GM23338 (cell line): ENCODE data around the gene NUTM2D.
"Not testable (repeated sequence)": the region's sequence is repeated elsewhere in the genome, so short reads cannot be mapped to it uniquely, and the experiment has no call there.

Experiments
- CREB1 ChIP-seq: fragments of 250-450 bp; sonication (Bioruptor Pico); IDR thresholded peaks from 2 replicates; pipeline ENCODE4 v1.5.0; 2020; ENCODE audit warnings: low read depth, mild to moderate bottlenecking, moderate library complexity
- EZH2 ChIP-seq: fragments of 200-600 bp; sonication (generic); IDR thresholded peaks from one replicate; pipeline ENCODE4 v1.8.0; 2017; ENCODE audit warnings: antibody characterized with exemption, mild to moderate bottlenecking, low read depth; ENCODE audit not compliant: unreplicated experiment
- EZH2phosphoT487 ChIP-seq: fragments of 200-600 bp; sonication (generic); IDR thresholded peaks from one replicate; pipeline ENCODE4 v1.8.1; 2018; ENCODE audit warnings: antibody characterized with exemption; ENCODE audit not compliant: unreplicated experiment
- POLR2AphosphoS5 ChIP-seq: IDR thresholded peaks from 2 replicates; pipeline ENCODE4 v1.6.1; 2016; ENCODE audit warnings: antibody characterized with exemption, low read depth
- STAT1 ChIP-seq: IDR thresholded peaks from one replicate; pipeline ENCODE4 v1.6.1; 2016; ENCODE audit warnings: antibody characterized with exemption; ENCODE audit not compliant: unreplicated experiment
- ZNF331 ChIP-seq: fragments of 250-450 bp; sonication (Bioruptor Pico); IDR thresholded peaks from 2 replicates; pipeline ENCODE4 v1.5.0; 2020; ENCODE audit warnings: low read depth, mild to moderate bottlenecking, moderate library complexity
- TF ChIP-seq, protein P1 (sequence below), 2 experiments: fragments of 200-600 bp in 1 of 2; sonication (generic) in 1 of 2; conservative IDR thresholded peaks; 2 replicates each; pipeline versions ENCODE4 v1.5.1 to v1.6.1; 2016 to 2017; ENCODE audit warnings: antibody characterized with exemption in 2 of 2, low read depth in 2 of 2, mild to moderate bottlenecking in 2 of 2, moderate library complexity in 1 of 2

- TF ChIP-seq, protein P1, sequence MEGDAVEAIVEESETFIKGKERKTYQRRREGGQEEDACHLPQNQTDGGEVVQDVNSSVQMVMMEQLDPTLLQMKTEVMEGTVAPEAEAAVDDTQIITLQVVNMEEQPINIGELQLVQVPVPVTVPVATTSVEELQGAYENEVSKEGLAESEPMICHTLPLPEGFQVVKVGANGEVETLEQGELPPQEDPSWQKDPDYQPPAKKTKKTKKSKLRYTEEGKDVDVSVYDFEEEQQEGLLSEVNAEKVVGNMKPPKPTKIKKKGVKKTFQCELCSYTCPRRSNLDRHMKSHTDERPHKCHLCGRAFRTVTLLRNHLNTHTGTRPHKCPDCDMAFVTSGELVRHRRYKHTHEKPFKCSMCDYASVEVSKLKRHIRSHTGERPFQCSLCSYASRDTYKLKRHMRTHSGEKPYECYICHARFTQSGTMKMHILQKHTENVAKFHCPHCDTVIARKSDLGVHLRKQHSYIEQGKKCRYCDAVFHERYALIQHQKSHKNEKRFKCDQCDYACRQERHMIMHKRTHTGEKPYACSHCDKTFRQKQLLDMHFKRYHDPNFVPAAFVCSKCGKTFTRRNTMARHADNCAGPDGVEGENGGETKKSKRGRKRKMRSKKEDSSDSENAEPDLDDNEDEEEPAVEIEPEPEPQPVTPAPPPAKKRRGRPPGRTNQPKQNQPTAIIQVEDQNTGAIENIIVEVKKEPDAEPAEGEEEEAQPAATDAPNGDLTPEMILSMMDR (conservative IDR thresholded peaks at IDR 0.05; ENCODE audit: low read depth in 2 of 2): not testable (repeated sequence)
- TF ChIP-seq EZH2phosphoT487; EZH2; CREB1 (CRISPR knock-in tag); ZNF331 (CRISPR knock-in tag); POLR2AphosphoS5; STAT1: not testable (repeated sequence)
Observed at GRCh38 chr10:87374091-87374490, 16.5 kb downstream of the NUTM2D start.
